Left renal pelvis (tissue), 4 donors: ENCODE measurements around the gene GK. TPM values are rescaled to one million over a fixed set of nuclear protein-coding genes. Genes with fewer than 3 reads are reported as not detected.
A peak's percentile ranks its signal among the peaks of the same experiment; 100 is the strongest.
"Not testable (repeated sequence)": the region's sequence is repeated elsewhere in the genome, so short reads cannot be mapped to it uniquely, and the experiment has no call there.

ENCODE experiments used
- DNase-seq, 4 donors: peaks; one replicate each; pipeline ENCODE4 v3.0.0-alpha.2; 2013; ENCODE audit warnings: low read depth in 4 of 4, low spot score in 3 of 4
- polyA plus RNA-seq, 4 donors: library from polyadenylated mRNA; unstranded; fragments of 120-200 nt; gene quantifications; one replicate each; pipeline ENCODE4 v1.2.1, GENCODE V29; 2013; ENCODE audit not compliant: insufficient read length in 4 of 4

GK gene
- polyA plus RNA-seq, 4 donors, result 5.7 to 113 (median 90.5) TPM

DNA sequence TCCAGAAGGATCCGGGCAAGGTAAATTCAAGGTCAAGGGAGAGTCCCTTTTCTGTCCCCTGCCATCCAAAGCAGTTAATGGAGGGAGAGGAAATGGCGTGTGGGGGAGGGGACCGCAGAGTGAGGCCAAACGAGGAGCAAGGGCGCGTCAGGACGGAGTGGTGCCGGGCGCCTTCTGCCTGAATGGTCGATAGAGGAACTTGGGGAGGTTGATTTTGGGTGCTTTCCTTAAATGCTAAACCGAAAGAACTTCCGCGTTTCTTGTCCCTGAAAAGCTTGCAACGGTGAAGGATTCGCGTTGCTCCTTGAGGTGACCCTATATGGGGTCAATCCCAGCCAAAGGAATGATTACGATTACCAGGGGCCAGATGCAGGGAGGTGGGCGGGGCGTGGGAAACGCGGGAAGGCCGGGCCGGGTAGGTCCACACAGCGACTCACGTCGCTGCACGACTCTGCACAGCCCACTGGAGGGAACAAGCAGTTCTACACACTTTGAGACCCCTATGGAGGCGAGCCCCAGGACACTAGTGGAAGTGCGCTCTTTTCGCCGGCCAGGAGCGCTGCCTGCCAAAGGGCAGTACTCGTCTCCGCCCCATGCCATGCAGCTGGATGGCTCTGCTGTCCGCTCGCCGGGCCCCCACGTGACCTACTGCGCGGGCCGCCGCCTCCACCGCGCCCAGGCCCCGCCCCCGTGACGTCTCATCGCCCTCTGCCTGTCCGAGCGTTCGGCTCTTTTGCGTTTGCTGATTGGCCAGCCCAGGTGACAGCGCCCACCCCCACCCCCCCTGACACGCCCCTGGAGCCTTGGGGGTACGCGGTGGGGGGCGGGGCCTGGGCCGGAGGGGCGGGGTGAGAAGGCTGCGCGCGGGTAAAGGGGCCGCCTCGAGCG, 452 bp upstream of the GK start:
- DNase-seq, result peak; percentile 69 to 79 (median 77)

DNA sequence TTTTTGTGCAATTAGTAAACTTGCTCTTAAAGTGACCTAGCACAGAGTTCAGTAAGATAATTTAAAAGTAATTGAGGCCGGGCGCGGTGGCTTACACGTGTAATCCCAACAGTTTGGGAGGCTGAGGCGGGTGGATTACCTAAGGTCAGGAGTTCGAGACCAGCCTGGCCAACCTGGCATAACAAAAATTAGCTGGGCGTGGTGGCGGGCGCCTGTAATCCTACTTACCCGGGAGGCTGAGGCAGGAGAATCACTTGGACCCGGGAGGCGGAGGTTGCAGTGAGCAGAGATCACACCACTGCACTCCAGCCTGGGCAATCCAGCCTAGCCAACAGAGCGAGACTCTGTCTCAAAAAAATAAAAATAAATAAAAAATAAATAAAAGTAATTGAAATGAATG, 1.2 kb downstream of the GK start:
- DNase-seq, result not testable (repeated sequence)

DNA sequence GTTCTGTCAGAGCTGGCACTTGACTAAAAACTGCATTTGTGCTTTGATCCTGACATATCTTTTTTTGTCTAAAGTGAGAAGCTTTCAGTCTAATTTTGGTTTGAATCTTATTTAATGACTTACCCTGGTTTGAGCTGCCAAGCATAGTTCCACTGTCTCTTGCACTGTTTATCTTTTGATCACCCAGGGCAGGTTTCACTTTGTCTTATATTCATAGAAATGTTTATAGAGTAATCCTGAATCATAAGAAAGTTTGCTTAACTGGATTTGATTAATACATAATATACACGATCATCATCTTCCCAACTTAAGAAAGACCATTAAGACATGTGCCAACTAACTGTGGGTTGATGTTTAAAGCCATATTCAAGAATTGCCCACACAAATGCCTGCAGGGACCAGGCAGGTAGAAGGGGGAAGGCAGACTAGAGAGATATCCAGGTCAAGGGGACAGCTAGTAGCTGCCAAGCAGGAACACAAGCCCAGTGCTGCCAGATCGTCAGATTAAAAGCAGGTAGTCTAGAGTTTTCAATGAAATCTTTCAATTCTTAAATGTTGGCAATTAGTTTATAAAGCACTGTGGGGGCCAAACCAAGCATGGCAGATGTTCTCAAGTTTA, 1.9 kb downstream of the GK start:
- no peak for DNase-seq

DNA sequence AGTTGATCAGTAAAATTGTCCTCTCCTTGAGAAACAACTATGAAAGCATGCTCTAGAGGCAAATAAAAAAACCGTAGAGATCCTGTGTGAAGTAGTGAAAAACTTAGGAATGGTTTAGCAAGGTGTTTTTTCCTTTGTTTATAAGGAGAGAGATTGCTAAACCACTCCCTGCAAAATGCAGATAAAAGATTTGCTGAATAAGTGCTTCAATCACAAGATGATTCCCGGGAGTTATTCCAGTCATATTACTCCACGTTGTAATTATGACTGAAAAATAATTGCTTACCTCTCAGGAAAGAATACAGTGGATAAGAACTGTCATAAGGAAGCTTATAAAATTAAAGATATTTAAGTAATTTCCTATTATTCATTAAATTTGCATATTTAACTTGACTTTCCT, 2.8 kb downstream of the GK start:
- no peak for DNase-seq

DNA sequence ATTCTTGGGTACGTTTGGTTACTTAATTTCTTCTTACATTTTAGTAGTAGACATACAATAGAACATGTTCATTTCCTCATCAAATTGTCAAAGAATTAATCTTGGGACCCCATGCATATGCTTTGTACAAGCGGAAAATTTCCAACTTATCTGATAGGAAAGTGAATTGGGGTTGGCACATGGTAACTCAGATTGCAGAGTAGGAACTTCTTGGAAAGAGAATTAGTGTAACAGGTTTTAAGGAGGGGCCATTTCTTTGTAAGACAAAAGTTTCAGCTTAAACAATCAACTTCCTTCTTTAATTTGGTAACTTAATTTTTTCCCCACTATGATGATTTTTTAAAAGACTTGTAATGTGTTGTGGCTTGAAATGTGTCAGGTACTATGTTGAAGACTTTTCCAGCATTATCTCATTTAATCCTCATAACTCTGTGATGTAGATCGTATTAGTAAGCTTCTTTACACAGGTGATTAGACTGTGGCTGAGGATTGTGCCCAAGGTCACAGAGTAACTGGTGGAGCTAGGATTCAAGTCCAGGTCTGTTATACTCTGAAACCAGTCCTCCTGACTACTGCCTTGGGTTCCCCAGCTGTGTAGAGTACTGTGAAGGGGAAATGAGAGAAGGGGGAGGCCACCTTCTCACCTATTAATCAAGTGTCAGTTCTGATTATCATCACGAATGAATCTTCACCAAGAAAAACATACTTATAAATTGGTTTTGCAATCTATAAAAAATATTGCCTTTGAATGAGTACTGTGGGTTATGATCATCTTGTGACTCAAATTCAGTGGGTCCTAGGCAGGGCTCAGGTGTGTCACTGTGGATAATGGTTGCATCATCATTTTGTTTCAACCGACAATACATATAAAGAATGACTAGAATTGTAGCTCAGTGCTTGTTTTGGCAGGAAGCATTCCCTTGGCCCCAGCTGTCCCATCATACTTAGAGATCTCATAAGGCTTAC, 4.3 kb downstream of the GK start:
- DNase-seq, result no peak

DNA sequence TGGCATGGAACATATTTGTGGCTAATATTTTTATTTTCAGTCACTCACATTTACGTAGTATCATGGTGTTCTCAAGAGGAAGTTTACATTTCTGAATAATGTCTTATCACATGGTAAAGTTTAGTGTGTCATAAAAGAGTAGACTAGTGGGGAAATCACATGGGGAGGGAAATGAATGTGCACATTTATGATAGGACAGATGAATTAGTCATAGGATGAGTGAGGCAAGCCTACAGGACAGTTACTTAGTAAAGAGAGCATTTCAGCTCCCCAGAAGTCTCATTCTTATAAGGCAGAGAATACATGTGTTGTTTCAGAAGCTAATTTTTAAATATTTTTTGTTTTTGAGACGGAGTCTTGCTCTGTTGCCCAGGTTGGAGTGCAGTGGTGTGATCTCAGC, 6.2 kb downstream of the GK start:
- no peak for DNase-seq

DNA sequence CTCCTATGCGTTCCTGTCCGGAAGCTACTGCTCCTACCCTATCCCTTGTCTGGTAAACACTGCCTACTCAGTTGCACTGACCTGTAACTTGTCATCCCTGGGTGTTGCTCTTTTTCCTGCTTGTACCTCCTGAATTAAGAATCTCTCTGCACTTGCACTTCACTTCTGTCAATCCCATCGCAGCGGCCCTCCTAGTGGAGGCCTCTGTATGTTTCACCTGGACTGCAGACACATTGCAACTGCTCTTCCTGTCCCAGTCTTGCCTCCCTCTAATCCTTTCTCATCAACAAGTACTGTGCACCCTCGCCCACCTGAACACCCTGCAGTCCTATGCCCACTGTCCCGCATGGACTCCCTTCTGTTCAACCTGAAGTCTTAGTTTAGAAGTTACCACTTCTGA, 8.0 kb downstream of the GK start:
- DNase-seq, result no peak

DNA sequence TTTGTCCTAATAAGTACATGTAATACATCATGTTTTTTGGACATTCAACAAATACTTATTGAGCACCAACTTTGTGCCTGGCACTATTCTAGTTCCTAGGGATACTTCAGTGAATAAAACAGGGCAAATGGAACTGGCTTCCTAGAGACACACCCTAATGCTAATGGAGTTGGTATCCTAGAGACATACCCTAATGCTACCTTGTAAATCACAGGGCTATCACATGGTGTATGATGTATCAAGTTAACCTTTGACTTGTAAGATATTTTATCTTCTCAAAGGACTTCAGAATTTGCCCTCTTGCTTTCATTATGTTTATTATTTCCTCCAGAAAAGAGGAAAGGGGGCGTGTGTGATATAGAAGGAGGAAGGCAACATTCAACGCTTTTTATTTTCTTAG, 10.1 kb downstream of the GK start:
- no peak for DNase-seq

DNA sequence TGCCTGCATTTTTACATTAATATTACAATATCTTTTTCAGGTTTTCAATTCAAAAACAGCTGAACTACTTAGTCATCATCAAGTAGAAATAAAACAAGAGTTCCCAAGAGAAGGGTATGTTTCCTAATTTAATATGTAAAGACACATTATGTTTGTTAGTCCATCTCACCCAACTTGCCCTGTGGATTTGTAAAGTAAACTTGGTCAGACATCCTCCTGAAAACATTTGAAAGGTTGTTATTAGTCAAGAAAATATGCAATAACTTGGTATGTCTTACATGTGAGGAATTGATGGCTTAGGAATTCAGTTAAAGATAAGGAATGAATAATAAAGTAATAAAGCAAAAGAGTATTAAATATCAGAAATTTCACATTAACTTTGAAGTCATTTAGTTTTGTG, 12.2 kb downstream of the GK start:
- DNase-seq, result no peak

DNA sequence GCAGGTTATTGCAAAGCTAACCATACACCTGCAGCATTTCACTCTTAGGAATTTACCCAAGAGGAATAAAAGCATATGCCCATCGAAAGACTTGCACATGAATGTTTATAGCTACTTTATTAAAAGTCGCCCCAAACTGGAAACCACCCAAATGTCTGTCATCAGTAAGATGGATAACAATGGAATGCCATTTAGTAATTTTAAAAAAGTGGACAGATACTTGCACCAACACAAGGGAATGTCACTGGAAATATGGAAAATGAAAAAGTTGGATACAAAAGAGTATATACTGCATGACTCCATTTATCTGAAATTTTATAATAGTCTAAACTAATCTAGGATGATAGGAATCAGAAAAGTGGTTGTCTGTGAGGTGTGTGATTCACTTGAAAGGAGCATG, 12.9 kb downstream of the GK start:
- DNase-seq, result no peak

DNA sequence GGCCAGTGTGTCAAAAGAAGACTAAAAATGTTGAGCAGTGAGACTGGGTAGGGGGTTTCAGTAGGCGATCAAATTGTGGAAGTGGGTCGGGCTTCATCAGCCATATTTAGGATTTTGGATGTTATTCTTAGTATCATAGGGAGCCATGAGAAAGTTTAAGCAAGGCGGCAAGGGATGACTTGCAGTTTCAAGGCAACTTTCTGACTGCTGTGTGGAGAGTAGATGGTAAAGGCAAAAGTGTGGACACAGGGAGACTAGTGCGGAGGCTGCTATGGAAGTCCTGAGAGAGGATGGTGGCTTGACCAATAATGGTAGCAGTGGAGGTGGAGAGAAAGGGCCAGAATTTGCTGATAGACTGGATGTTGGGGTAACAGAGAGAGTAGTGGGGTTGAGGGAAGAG, 15.4 kb downstream of the GK start:
- no peak for DNase-seq

DNA sequence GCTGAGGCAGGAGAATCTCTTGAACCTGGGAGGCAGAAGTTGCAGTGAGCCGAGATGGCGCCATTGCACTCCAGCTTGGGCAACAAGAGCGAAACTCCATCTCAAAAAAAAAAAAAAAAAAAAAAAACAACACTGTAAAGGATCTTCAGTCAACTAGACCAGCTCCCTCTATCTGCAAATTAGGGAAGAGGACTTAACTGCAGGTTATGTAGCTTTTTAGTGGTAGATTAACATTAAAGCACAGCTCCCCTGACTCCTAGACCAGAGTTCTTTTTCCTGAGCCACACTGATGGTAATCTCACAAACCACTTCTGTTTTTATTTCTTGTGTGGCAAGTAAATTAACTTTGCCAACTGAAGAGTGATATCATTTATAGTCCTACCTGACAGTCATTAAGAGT, 18.0 kb downstream of the GK start:
- not testable (repeated sequence) for DNase-seq

DNA sequence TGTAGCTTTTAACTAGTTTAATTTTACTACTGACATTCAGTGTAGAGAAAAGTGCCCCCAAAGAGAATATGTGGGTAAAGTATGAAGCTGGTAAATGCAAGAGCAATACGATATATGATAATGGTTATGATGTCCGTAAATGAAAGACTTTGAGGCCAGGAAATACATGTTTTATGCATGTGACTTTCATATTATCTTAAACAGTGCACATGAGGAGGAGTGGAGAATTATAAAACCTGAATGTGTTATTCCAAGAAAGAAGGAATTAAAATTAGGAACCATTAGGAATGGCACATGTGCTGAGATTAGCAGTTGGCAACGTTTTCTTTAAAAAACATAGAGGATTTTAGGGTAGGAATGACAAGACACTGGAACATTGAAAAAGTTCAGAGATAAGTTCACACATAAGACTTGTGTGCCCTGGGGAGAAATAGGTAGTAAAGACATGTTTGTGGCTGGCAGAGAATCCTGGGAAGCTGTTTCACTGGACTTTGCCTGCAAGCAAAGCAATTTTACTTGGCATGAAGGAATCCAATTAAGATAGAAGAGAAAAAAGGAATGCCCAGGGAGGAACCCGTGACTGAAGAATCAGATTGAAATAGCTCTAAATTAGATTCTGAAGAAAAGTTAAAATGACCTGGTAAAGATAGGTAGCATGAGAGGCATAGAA, 20.0 kb downstream of the GK start:
- DNase-seq, result no peak

DNA sequence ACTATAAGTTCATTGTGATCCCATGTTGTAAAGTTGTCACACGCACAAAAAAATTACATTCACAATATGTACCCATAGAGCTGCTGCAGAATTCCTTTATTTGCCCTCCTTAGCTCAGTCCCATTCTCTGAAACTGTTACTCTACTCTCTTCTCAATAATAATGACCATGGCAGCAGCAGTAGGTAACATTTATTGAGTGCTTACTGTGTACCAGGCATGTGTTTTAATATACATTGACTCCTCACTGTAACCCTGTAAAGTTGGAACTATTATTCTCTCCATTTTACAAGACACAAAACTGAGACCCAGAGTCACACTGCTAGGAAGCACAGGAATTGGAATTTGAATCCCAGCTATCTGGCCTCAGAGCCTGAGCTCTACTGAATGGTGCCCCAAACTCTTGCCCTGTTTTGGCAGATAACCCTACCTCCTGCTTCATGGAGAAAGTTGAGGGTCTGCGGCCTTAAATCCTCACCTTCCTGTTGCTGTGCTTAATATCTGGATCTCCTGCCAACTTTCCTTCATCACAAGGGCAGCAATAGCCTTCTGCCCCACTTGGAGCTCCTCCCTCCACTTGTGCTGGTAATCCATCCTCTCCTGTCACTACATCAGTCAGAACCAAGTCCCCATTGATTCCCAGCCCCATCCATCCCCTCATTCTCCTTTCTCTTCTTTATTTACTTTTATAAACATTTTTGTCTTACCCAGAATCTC, 20.8 kb downstream of the GK start:
- no peak for DNase-seq

DNA sequence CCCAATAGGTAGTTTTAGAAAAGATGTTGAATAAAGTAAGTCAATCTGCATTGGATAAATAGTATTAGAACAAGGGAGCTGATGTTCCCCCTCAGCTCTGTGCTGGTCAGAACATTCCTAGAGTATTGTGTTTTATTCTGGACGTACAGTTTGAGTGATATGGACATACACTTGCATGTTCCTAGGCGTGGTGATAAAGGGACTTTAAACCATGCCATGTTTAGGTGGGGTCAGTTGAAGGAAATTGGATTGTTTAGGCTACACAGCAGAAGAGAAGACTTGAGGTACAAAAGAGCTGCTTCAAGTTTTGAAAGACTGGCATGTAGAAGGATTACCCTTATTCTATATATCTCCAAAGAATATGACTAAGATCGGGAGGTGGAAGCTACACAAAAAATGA, 21.6 kb downstream of the GK start:
- no peak for DNase-seq

DNA sequence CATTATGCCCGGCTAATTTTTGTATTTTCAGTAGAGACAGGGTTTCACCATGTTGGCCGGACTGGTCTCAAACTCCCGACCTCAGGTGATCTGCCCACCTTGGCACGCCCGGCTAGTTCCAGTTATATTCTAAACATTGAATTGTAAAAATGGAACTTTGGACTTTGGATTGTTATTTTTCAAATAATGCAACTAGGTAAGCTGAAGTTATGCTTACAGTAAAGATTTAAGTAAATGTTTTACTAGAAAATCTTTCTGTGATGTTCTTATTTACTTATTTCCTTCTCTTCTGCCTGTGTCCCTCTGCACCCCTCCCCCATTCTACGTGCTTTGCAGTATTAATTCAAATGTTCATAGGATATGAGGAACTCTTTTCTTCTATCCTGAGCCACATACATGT, 26.1 kb downstream of the GK start:
- DNase-seq, result no peak

DNA sequence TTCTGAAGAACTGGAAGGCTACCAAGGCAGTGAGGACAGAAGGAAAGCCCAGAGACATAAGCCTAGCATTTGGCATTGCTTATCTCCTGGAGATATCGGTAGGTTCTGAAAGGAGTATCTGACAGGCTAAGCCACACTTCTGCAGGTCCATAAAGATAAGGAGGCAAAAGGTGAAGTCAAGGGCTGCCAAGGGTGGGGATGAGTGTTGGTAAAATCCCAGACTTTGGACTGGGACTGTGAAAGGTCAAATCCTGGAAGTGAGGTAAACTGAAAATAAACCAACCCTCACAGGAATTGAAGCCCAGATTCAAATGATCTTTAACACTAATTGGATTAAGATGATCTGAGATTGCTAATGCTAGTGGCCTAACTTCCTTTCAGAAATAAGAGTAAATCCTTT, 27.4 kb downstream of the GK start:
- DNase-seq, result no peak

DNA sequence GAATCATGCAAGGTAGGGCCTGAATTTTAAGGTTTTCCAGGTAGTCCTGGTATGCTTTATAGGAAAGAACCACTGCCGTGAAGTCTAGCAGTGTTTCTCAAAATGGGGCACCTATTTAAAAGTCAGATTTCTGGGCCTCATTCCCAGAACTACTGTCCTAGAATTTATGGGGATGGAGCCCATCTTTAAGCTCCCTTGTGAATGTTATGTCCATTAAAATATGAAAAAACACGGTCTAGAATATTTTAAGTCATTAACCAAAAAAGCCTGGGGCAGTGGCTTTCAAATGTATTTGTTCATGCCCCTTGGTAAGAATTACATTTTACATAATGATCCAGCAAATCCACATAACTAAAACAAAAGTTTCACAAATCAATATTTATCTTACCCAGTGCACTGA, 35.4 kb downstream of the GK start:
- no peak for DNase-seq

DNA sequence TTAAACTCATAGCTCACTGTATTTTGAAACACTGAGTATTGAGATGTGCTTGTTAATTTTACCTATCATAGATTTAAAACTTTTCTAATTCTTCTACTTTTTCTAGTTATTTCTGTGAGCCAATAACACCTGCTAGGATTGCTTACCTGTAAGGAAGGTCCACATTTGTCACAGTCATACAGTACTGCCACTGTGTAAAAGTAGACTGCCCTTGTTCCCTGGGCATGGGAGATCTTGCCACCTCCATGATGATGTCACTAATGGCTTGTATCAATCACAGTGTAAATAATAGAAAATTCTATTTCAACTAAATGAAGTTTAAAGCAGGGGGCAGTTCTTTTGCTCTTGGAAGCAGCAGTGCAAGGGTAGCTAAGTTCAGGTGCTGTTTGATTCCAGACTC, 35.9 kb downstream of the GK start:
- no peak for DNase-seq

DNA sequence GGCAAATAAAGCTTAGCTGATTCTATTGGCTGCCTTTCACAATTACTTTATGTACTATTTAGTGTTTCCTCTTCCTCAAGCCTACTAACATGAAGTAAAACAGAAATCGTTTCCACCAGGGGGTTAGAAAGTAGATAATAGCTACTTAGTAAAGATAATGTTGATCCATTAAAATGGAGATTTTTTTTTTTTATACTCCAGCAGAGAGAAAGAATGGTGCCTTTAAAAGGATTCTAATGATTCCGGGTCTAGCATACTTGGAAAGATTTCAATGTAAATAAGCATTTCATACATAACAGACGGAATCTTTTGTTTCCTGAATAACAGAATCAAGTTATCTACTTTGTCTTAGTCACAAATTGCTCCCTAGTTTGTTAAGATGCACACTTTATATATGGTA, 37.1 kb downstream of the GK start:
- no peak for DNase-seq
